Adrenal gland (tissue), 12 donors: ENCODE results near the gene HEBP1. TPM values are rescaled to one million over a fixed set of nuclear protein-coding genes. Genes with fewer than 3 reads are reported as not detected.

Experiments used
- DNase-seq, 7 donors: peaks; one replicate each; pipeline ENCODE4 v3.0.0-alpha.2; 2019 to 2020
- H3K27ac ChIP-seq, 5 donors: fragments of 200-600 bp; sonication (generic) in 4 of 5; 1 replicate in 3 of 5; 2 replicates in 2 of 5; pipeline versions ENCODE4 v1.5.1 to v1.8.0; 2016 to 2020; ENCODE audit warnings: mild to moderate bottlenecking in 1 of 5
- H3K27me3 ChIP-seq: fragments of 200-600 bp; 2 replicates; pipeline ENCODE4 v1.8.0; 2021
- H3K36me3 ChIP-seq, 2 donors: fragments of 200-600 bp; replicated peaks in 1 of 2; 1 replicate in 1 of 2; 2 replicates in 1 of 2; pipeline versions ENCODE4 v1.5.1 to v1.8.0; 2018 to 2022
- H3K4me1 ChIP-seq, 2 donors: fragments of 200-600 bp; replicated peaks in 1 of 2; 1 replicate in 1 of 2; 2 replicates in 1 of 2; pipeline versions ENCODE4 v1.5.1 to v1.8.0; 2018 to 2021
- H3K4me3 ChIP-seq, 4 donors: fragments of 200-600 bp; sonication (generic) in 3 of 4; one replicate each; pipeline ENCODE4 v1.5.1; 2016 to 2018
- H3K9me3 ChIP-seq, 3 donors: fragments of 200-600 bp; sonication (generic) in 1 of 3; replicated peaks in 1 of 3; 1 replicate in 2 of 3; 2 replicates in 1 of 3; pipeline versions ENCODE4 v1.5.1 to v1.8.0; 2016 to 2021
- POLR2A ChIP-seq, 2 donors: fragments of 450-650 bp; IDR thresholded peaks; one replicate each; pipeline ENCODE4 v1.6.1; 2017; ENCODE audit warnings: antibody characterized with exemption in 2 of 2, mild to moderate bottlenecking in 2 of 2, moderate library complexity in 1 of 2
- WGBS, 4 donors: extraction: QIAGEN DNeasy Blood & Tissue Kit in 2 of 4; methylation state at CpG; one replicate each; pipeline versions ENCODE4 v1.1.5 to v1.1.7; 2013 to 2017; 5-methylcytosine and 5-hydroxymethylcytosine counted together
- intact Hi-C, 2 donors: fragments of 100-400 bp; cut with DNase I; formaldehyde crosslinking; loops; one replicate each; pipeline versions ENCODE4 v1.14.1 to v1.15.0; 2022 to 2023
- polyA plus RNA-seq, 3 donors: library from polyadenylated mRNA; stranded (reverse); fragments of 200-250 nt in 2 of 3; fragments of 350-450 nt in 1 of 3; fragmentation: Illumina TruSeq in 1 of 3; extraction: RNeasy Lipid Tissue Mini Kit (QIAGEN cat#74804) in 1 of 3; gene quantifications; one replicate each; pipeline ENCODE4 v1.2.3, GENCODE V29; 2013 to 2014
- total RNA-seq, 9 donors: library from RNA; depleted of rRNA in 4 of 9; stranded (reverse); fragments of >200 nt in 4 of 9; fragments of 120-200 nt in 1 of 9; fragmentation: NEBNext Ultra II Directional in 1 of 9; extraction: Animal tissue kit (Norgen Biotek cat#: 25700) in 1 of 9; gene quantifications; one replicate each; pipeline versions ENCODE4 v1.1.0 to v1.2.4, GENCODE V29; 2013 to 2023
- TF ChIP-seq, protein P1 (sequence below), 6 experiments: fragments of 450-650 bp in 4 of 6; fragments of 200-600 bp in 2 of 6; sonication (generic) in 1 of 6; IDR thresholded peaks; 1 replicate in 5 of 6; 2 replicates in 1 of 6; pipeline versions ENCODE4 v1.5.1 to v1.8.0; 2016 to 2021; ENCODE audit warnings: antibody characterized with exemption in 6 of 6, mild to moderate bottlenecking in 2 of 6, moderate library complexity in 1 of 6
- donor health status: healthy with polysubstance abuse.
- donor health status: Bipolar disorder and iron deficiency.
- donor health status: DM: yes; HTN: yes; CAD: no.
- donor health status: DM: no; HTN: no; CAD: no.
- donor health status: DM: no; HTN: no; CAD: no.
- donor health status: DM: yes; HTN: yes; CAD: no.

The HEBP1 gene
- total and polyA plus RNA-seq, 12 donors: 34.3 to 165 (median 87.5) TPM

DNA sequence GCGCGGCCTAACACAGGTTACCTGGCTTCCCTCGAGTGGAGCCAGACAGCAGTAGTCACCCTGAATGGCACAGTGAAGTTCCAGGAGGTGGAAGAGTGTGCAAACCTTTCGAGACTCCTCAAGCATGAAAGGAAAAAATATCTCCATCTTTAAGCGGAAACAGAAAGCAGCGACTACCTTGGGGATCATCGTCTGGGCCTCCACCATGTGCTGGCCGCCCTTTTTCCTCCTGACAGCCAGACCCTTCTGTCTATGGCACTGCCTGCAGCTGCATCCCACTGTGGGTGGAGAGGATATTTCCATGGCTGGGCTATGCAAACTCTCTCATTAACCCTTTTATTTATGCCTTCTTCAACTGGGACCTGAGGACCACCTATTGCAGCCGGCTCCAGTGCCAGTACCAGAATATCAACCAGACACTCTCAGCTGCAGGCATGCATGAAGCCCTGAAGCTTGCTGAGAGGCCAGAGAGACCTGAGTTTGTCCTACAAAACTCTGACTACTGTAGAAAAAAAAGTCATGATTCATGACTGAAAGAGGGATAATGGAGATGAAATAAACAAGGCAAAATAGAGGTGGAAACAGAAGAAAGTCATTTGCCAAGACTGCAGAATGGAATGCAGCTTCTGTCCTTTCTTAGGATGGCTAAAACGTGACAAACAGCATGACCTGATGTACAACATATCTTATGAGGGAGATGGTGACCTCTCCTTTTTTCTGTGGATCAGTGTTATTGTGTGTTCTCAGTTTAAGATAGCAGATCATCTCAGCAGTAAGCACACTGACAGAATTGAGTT is 2.4 kb upstream of the HEBP1 start:
- Histone ChIP-seq H3K27me3 (no peaks in the 10 kb centered on the region), H3K4me3 (no peak overlapping the region), H3K36me3 (no peaks in the 10 kb centered on the region), H3K9me3 (no peaks in the 10 kb centered on the region), H3K4me1 (peaks cover 12 to 22% of the 10 kb centered on the region in 2 donors), H3K27ac (no peak overlapping the region)
- no peak for DNase-seq
- WGBS, 4 donors: 96 to 98% (median 97%) methylated on average over 10 of the region's 10 CpGs
- intact Hi-C loops: no loop called here
- no peak for TF ChIP-seq POLR2A (IDR thresholded peaks at IDR 0.05)
- TF ChIP-seq, protein P1, sequence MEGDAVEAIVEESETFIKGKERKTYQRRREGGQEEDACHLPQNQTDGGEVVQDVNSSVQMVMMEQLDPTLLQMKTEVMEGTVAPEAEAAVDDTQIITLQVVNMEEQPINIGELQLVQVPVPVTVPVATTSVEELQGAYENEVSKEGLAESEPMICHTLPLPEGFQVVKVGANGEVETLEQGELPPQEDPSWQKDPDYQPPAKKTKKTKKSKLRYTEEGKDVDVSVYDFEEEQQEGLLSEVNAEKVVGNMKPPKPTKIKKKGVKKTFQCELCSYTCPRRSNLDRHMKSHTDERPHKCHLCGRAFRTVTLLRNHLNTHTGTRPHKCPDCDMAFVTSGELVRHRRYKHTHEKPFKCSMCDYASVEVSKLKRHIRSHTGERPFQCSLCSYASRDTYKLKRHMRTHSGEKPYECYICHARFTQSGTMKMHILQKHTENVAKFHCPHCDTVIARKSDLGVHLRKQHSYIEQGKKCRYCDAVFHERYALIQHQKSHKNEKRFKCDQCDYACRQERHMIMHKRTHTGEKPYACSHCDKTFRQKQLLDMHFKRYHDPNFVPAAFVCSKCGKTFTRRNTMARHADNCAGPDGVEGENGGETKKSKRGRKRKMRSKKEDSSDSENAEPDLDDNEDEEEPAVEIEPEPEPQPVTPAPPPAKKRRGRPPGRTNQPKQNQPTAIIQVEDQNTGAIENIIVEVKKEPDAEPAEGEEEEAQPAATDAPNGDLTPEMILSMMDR (IDR thresholded peaks at IDR 0.05): no peak

DNA sequence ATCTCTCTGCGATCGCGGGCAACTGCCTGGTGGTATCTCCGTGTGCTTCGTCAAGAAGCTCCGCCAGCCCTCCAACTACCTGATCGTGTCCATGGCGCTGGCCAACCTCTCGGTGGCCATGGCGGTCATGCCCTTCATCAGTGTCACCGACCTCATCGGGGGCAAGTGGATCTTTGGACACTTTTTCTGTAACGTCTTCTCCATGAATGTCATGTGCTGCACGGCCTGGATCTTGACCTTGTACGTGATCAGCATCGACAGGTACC is 1.6 kb upstream of the HEBP1 start:
- peak overlapping the region in 2 of 4 donors; percentile 61 to 95 for H3K4me3 ChIP-seq
- intact Hi-C loops: no loop called here
- 37 to 55% (median 38%) methylated on average over 12 to 16 of the region's 16 CpGs for WGBS, 4 donors
- no peaks in the 10 kb centered on the region for H3K36me3 ChIP-seq
- H3K27ac ChIP-seq: peak overlapping the region; percentile 55 to 97 (median 92)
- TF ChIP-seq, protein P1 (IDR thresholded peaks at IDR 0.05): no peak
- TF ChIP-seq POLR2A (IDR thresholded peaks at IDR 0.05): no peak
- no peaks in the 10 kb centered on the region for H3K9me3 ChIP-seq
- no peaks in the 10 kb centered on the region for H3K27me3 ChIP-seq
- DNase-seq: peak in 1 of 7 donors; percentile 39
- H3K4me1 ChIP-seq: peaks cover 20 to 30% of the 10 kb centered on the region in 2 donors

DNA sequence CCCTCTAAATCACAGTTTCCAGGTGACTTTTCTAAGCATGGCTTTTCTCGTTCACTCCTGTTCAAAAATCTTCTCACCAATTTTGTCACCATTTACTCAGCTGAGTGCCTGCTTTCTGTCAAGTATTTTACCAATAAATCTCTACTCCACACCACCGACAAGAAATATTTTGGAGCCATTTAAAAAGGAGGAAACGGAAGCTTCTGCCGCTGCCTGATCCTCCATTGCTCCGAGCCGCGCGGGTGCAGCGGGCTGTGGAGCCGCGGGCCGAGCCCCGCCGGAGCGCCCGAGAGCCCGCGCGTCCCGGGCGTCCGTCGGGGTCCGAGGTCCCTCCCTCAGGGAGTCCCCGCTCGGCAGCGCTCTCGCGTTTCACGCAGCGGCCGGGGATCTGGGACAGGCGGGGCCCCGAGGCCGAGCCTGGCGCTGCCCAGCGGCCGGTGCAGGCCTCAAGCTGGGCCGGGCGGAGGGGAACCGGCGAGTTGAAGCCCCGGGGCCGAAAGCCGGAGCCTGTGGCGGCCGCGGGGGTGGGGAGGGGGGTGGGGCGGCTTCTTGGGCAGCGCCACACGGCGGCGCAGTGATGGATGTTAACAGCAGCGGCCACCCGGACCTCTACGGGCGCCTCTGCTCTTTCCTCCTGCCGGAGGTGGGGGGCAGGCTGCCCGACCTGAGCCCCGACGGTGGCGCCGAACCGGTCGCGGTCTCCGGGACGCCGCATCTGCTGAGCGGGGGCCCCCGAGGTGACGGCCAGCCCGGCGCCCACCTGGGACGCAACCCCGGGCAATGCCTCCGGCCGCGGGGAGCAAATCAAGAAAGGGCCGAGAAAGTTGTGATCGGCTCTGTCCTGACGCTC is 1.1 kb upstream of the HEBP1 start:
- Histone ChIP-seq H3K27me3 (no peaks in the 10 kb centered on the region), H3K27ac (peak overlapping the region; percentile 55 to 97 (median 92)), H3K4me3 (peak overlapping the region in 3 of 4 donors; percentile 11 to 95 (median 61)), H3K36me3 (no peaks in the 10 kb centered on the region), H3K9me3 (no peaks in the 10 kb centered on the region), H3K4me1 (peaks cover 26 to 36% of the 10 kb centered on the region in 2 donors)
- intact Hi-C loops: no loop called here
- peak; percentile 41 to 63 (median 56) for DNase-seq
- 0 to 4% (median 1%) methylated on average over 9 to 82 of the region's 82 CpGs for WGBS, 4 donors
- peak in 1 of 2 donors; percentile 50 for TF ChIP-seq POLR2A (IDR thresholded peaks at IDR 0.05)
- TF ChIP-seq, protein P1 (IDR thresholded peaks at IDR 0.05): peak in 1 of 6 experiments; percentile 35

- Histone ChIP-seq H3K9me3 (no peaks in the 10 kb centered on the region), H3K4me3 (peak overlapping the region in 3 of 4 donors; percentile 11 to 95 (median 61)), H3K27ac (peak overlapping the region; percentile 55 to 97 (median 92)), H3K36me3 (no peaks in the 10 kb centered on the region), H3K27me3 (no peaks in the 10 kb centered on the region), H3K4me1 (peaks cover 31 to 42% of the 10 kb centered on the region in 2 donors)
- DNase-seq: peak in 2 of 7 donors; percentile 56 to 58
- intact Hi-C loops: no loop called here
- TF ChIP-seq, protein P1 (IDR thresholded peaks at IDR 0.05): no peak
- TF ChIP-seq POLR2A (IDR thresholded peaks at IDR 0.05): no peak
- 0 to 1% (median 0%) methylated on average over 8 to 16 of the region's 16 CpGs for WGBS, 4 donors
Measured at GRCh38 chr12:13000616-13000924, 505 bp upstream of the HEBP1 start.
